Heart left ventricle (tissue), 13 donors: Measurements from ENCODE around the gene IL1RN.

Source experiments
- POLR2A ChIP-seq, 2 donors: fragments of 450-650 bp; IDR thresholded peaks; one replicate each; pipeline ENCODE4 v1.6.1; 2017; ENCODE audit warnings: antibody characterized with exemption in 2 of 2, mild to moderate bottlenecking in 2 of 2, moderate library complexity in 2 of 2
- TF ChIP-seq, protein P1 (sequence below), 12 donors: fragments of 200-600 bp; sonication (generic) in 4 of 12; IDR thresholded peaks; one replicate each; pipeline versions ENCODE4 v1.5.0 to v1.8.0; 2018 to 2022; ENCODE audit warnings: antibody characterized with exemption in 12 of 12, mild to moderate bottlenecking in 5 of 12
- donor health status: ischemic (EF 13 %, LVEDD 7.1; RV severe dilation, severe dysfunction).
- donor health status: DM: no; HTN: yes; CAD: no.
- donor health status: DM: no; HTN: no; CAD: no.
- donor health status: ischemic (EF 25% LVEDD 6.9; RV normal size, moderate dysfunction).
- donor health status: ischemic (EF 25% LVEDD 5.7; RV mildly dilated, moderate dysfunction).
- donor health status: ischemic (EF 35%, LVEDD 5.7; RV mildly dilated, moderate dysfunction).
- donor health status: nonischemic (EF 11% LVEDD 7.7; RV severe dilation, severe dysfunction).
- donor health status: DM: yes; HTN: yes; CAD: no.
- donor health status: PGD.
- donor health status: ischemic (EF 29% LVEDD 5.4; RV normal size, mild dysfunction).
- donor health status: nonischemic (EF 23%, LVEDD 6.1; RV moderate dilation, normal function).

- TF ChIP-seq, protein P1, sequence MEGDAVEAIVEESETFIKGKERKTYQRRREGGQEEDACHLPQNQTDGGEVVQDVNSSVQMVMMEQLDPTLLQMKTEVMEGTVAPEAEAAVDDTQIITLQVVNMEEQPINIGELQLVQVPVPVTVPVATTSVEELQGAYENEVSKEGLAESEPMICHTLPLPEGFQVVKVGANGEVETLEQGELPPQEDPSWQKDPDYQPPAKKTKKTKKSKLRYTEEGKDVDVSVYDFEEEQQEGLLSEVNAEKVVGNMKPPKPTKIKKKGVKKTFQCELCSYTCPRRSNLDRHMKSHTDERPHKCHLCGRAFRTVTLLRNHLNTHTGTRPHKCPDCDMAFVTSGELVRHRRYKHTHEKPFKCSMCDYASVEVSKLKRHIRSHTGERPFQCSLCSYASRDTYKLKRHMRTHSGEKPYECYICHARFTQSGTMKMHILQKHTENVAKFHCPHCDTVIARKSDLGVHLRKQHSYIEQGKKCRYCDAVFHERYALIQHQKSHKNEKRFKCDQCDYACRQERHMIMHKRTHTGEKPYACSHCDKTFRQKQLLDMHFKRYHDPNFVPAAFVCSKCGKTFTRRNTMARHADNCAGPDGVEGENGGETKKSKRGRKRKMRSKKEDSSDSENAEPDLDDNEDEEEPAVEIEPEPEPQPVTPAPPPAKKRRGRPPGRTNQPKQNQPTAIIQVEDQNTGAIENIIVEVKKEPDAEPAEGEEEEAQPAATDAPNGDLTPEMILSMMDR (IDR thresholded peaks at IDR 0.05), result no peak
- no peak for TF ChIP-seq POLR2A (IDR thresholded peaks at IDR 0.05)
Measured at GRCh38 chr2:113175736-113176695, 48.6 kb downstream of the IL1RN start.
